Mesothelial cell of epicardium (in vitro differentiated cells): ENCODE results near the gene ITPRIP. TPM values are rescaled to one million over a fixed set of nuclear protein-coding genes. Genes with fewer than 3 reads are reported as not detected.

ENCODE experiments used
- DNase-seq, 2 experiments: peaks; one replicate each; pipeline ENCODE4 v3.0.0; 2021; ENCODE audit warnings: low spot score in 2 of 2; ENCODE audit not compliant: unreplicated experiment in 2 of 2
- H3K27ac Mint-ChIP-seq: 2 replicates; pipeline ENCODE4 v1.8.0; 2021; ENCODE audit warnings: mixed read lengths
- H3K27me3 Mint-ChIP-seq: 2 replicates; pipeline ENCODE4 v1.8.0; 2021; ENCODE audit warnings: low read depth, mixed read lengths
- H3K36me3 Mint-ChIP-seq: 2 replicates; pipeline ENCODE4 v1.8.0; 2021; ENCODE audit warnings: mixed read lengths
- H3K4me1 Mint-ChIP-seq: 2 replicates; pipeline ENCODE4 v1.8.0; 2021; ENCODE audit warnings: mixed read lengths
- H3K4me3 Mint-ChIP-seq: 2 replicates; pipeline ENCODE4 v1.8.0; 2021; ENCODE audit warnings: mild to moderate bottlenecking, moderate library complexity, mixed read lengths
- H3K9me3 Mint-ChIP-seq: 2 replicates; pipeline ENCODE4 v1.8.0; 2021; ENCODE audit warnings: mixed read lengths
- CTCF ChIP-seq: fragments of 200-600 bp; sonication (generic); IDR thresholded peaks from one replicate; pipeline ENCODE4 v1.5.0; 2021; ENCODE audit warnings: antibody characterized with exemption; ENCODE audit not compliant: unreplicated experiment
- total RNA-seq: library from RNA; stranded (reverse); gene quantifications from 3 replicates; pipeline ENCODE4 v1.2.1, GENCODE V29; 2021

The ITPRIP gene
- total RNA-seq, 1 donor from 2014 or later = 24.5 TPM

DNA sequence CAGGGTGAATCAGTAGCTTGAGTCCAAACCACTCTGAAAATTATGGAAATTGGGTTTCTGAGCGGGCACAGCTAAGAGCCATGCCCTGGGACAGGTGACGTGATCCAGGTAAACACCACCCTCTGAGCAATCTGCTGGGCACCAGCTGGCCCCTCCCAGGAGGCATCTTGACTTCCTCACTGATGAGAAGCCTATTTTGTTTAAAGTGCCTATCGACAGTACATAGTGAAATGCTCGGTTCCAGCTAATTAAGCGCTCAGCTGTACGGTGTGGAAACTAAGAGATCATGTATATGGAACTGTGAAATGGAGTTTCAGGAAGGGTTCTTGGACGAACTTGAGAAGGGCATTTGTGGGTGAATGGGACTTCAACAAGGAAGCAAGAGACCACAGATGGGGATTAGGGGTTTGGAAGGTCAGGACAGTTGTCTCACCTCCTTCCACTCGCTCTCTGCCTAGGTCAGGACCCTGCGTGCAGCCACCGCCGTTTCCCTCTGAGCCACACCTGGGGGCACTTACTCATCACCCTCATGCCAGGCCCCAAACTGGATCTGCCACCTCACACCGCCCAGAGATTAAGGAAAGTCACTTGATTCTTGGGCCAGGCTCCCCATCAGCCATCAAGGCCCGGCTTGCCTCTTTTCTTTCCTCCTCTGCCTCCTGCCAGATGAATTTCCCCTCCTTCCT lies 3.2 kb downstream of the ITPRIP start:
- DNase-seq = no peak
- H3K27me3 Mint-ChIP-seq = no peaks in the 10 kb centered on the region
- TF ChIP-seq CTCF = no peak
- H3K4me1 Mint-ChIP-seq = peaks cover 59% of the 10 kb centered on the region
- H3K4me3 Mint-ChIP-seq = no peak overlapping the region
- H3K9me3 Mint-ChIP-seq = no peaks in the 10 kb centered on the region
- H3K36me3 Mint-ChIP-seq = no peaks in the 10 kb centered on the region
- H3K27ac Mint-ChIP-seq = peak overlapping the region; percentile 30

GRCh38 chr10:104334561-104334960 lies 3.7 kb downstream of the ITPRIP start:
- peaks cover 59% of the 10 kb centered on the region for H3K4me1 Mint-ChIP-seq
- no peak for TF ChIP-seq CTCF
- H3K27me3 Mint-ChIP-seq = no peaks in the 10 kb centered on the region
- no peaks in the 10 kb centered on the region for H3K9me3 Mint-ChIP-seq
- no peak overlapping the region for H3K27ac Mint-ChIP-seq
- no peak overlapping the region for H3K4me3 Mint-ChIP-seq
- DNase-seq = no peak
- H3K36me3 Mint-ChIP-seq = no peaks in the 10 kb centered on the region

DNA sequence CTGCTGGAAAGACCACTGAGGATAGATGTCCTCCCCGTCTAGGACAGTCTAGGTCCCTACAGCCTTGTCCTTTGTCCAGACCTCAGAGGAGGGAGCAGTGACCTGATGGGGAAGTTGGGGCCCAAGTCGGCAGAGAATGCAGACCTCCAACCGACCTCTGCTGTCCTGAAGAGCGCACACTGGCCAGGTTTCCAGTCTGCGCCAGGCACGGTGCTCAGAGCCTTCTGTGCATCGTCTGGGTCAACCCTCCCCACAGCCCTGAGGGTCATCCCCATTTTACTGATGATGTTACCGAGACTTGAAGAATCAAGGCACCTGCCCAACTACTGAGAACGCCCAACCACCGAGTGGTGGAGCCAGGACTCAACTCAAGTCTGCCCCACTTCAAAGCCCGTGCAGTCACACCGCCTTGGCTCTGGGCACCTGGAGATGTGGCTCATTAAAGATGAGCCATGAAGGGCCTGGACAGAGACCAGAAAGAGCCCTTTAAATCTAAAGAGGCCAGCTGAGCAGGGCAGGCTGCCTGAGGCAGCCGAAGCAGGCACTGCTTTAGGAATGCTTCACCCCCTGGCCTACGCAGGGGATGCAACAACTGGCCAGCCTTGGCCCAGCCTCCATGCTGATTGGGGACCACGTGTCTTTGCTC lies 4.4 kb downstream of the ITPRIP start:
- Mint-ChIP-seq H3K9me3 (no peaks in the 10 kb centered on the region), H3K4me1 (peaks cover 60% of the 10 kb centered on the region), H3K27ac (peak overlapping the region; percentile 59), H3K36me3 (no peaks in the 10 kb centered on the region), H3K27me3 (no peaks in the 10 kb centered on the region), H3K4me3 (no peak overlapping the region)
- DNase-seq = no peak
- no peak for TF ChIP-seq CTCF

DNA sequence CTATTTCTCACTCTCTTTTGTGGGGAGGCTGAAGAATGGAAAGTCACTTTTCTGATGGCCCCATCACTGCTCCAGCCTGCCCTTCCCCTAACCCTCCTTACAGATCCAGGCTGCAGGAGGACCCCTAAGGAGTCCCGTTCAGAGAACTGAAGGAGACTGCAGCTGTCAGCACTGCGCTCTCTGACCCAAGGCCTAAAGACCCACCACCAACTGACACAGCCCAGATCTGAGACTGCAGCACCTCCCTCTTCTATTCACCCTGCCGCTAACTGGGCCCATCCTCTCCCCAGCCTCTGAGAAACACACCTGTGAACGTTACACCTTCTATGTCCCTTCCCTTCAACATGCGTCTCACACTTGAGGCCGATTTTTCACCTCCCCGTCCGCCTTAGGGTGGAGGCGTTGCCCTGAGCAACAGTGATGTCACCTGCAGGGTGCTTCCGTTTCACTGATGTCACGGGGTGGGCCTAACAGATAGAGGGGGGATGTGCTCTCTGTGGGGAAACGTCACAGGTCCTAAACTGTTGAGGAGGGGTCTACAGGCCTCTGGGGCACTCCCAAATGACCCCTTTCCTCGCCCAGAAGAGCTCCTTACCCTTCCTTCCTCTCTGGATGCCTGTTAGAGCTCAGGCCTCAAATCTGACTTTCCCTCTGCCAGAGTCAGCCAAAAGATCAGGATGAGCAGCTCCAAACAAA lies 5.1 kb downstream of the ITPRIP start:
- Mint-ChIP-seq H3K4me3 (no peak overlapping the region), H3K27ac (peak overlapping the region; percentile 59), H3K27me3 (no peaks in the 10 kb centered on the region), H3K9me3 (no peaks in the 10 kb centered on the region), H3K4me1 (peaks cover 64% of the 10 kb centered on the region), H3K36me3 (no peaks in the 10 kb centered on the region)
- no peak for TF ChIP-seq CTCF
- no peak for DNase-seq

DNA sequence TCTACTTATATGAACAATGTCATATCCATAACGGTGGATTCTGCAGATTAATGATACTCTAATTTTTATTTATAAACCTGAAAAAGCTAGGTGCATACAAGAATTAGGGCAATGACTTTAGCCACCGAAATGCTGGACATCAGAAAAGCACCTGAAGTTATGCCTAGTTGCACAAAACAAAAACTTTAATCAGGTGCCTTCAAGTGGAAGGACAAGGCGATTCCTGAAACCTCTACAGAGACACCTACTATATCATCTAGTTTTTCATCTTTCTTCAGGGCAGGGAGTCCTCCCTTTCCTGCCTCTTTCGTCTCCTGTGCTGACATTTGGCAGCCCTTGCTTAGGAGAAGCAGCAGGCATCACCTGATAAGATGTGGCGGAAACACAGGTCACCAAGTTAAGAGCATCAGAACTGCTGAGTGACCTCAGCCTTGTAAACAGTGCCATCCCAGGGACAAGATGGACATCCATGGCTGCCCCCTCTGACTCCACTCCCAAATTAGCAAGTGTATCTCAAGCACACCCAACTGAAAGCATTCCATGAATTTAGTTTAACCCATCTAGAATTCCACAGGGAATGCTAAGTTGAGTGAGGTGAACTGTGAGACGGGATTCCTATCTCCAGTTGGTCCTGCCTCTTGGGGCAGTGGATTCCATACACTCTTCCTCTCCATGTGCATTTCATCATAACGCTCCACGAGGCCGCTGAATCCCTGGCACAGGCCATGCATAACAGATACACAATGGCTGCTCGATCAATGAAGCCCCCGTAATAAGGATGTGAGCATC lies 5.8 kb downstream of the ITPRIP start:
- Mint-ChIP-seq H3K9me3 (no peaks in the 10 kb centered on the region), H3K36me3 (no peaks in the 10 kb centered on the region), H3K4me1 (peaks cover 70% of the 10 kb centered on the region), H3K27ac (peak overlapping the region; percentile 93), H3K4me3 (no peak overlapping the region), H3K27me3 (no peaks in the 10 kb centered on the region)
- no peak for TF ChIP-seq CTCF
- DNase-seq = no peak
